LNCaP clone FGC (cell line): ENCODE data around the gene RGS8.

ENCODE experiments used
- DNase-seq: peaks from one replicate; pipeline ENCODE4 v3.0.0-alpha.2; 2011; ENCODE audit warnings: low read depth
- H3K4me3 ChIP-seq: 2 replicates; pipeline ENCODE4 v1.5.1; 2011; ENCODE audit warnings: mild to moderate bottlenecking, low read depth, low read length, control low read depth
- CTCF ChIP-seq: IDR thresholded peaks from 2 replicates; pipeline ENCODE4 v1.5.1; 2012; ENCODE audit warnings: mild to moderate bottlenecking; ENCODE audit not compliant: control insufficient read depth, insufficient read depth; ENCODE audit errors: extremely low read depth

Gene RGS8

GRCh38 chr1:182643699-182644098, 40.7 kb downstream of the RGS8 start:
- H3K4me3 ChIP-seq: no peak overlapping the region
- no peak for DNase-seq
- TF ChIP-seq CTCF: no peak

GRCh38 chr1:182642461-182642860, 41.9 kb downstream of the RGS8 start:
- TF ChIP-seq CTCF: no peak
- no peak for DNase-seq
- no peak overlapping the region for H3K4me3 ChIP-seq

GRCh38 chr1:182641561-182641960, 42.8 kb downstream of the RGS8 start:
- no peak overlapping the region for H3K4me3 ChIP-seq
- no peak for DNase-seq
- no peak for TF ChIP-seq CTCF

- no peak for DNase-seq
- no peak for TF ChIP-seq CTCF
- H3K4me3 ChIP-seq: no peak overlapping the region
These were observed 45.1 kb downstream of the RGS8 start for GRCh38 chr1:182639330-182639729.

- TF ChIP-seq CTCF: no peak
- no peak for DNase-seq
These were observed 46.6 kb downstream of the RGS8 start for GRCh38 chr1:182637769-182638168.

GRCh38 chr1:182635871-182636270, 48.5 kb downstream of the RGS8 start:
- H3K4me3 ChIP-seq: no peak overlapping the region

More at GRCh38 chr1:182637769-182638168, 46.6 kb downstream of the RGS8 start:
- H3K4me3 ChIP-seq: no peak overlapping the region

More at GRCh38 chr1:182635871-182636270, 48.5 kb downstream of the RGS8 start:
- DNase-seq: no peak
- TF ChIP-seq CTCF: no peak
